ENCODE results near the gene POLR2H. TPM values are rescaled to one million over a fixed set of nuclear protein-coding genes. Genes with fewer than 3 reads are reported as not detected.

Gene POLR2H
- total RNA-seq, 1 experiment from 2014 or later, result 156 TPM

GRCh38 chr3:184380185-184380626 is 18.7 kb downstream of the POLR2H start:
- peaks cover 12% of the 10 kb centered on the region for H3K27me3 ChIP-seq (ENCODE audit: control insufficient read depth, insufficient read depth, low read length)
- ChIA-PET CTCF (no interaction called here), POLR2A (no interaction called here)
- no peaks in the 10 kb centered on the region for H3K4me1 ChIP-seq (ENCODE audit: control insufficient read depth, insufficient read depth, low read length)
- DNase-seq (ENCODE audit: low read depth, low spot score) (no peak), ATAC-seq (peak; percentile 56)
- H3K36me3 ChIP-seq (ENCODE audit: control insufficient read depth, insufficient read depth, low read length), result no peaks in the 10 kb centered on the region
- intact Hi-C loops (cut with micrococcal nuclease; ENCODE audit: unreplicated experiment) (no loop called here), in situ Hi-C loops (cut with HindIII; ENCODE audit: low pct_unique_long_range_greater_than_20kb, low sequenced_read_pairs) (no loop called here)
- H3K9me3 ChIP-seq (ENCODE audit: control insufficient read depth, insufficient read depth, low read depth, low read length), result no peaks in the 10 kb centered on the region
- no peak overlapping the region for H3K27ac ChIP-seq (ENCODE audit: low read length)
- H3K4me3 ChIP-seq (ENCODE audit: low read depth in 2 of 2, low read length in 2 of 2), result peak overlapping the region; percentile 29 to 33; a peak in 2 of 4 replicates
- BruUV-seq (replicated peaks), result no TSS peak
- TF ChIP-seq CTCF (IDR thresholded peaks at IDR 0.05) (no peak), SIN3A (IDR thresholded peaks at IDR 0.05; ENCODE audit: borderline replicate concordance, insufficient read depth, low read depth, low read length) (no peak), TCF7L2 (IDR thresholded peaks at IDR 0.05; ENCODE audit: low read depth, low read length) (no peak), REST (IDR thresholded peaks at IDR 0.05; ENCODE audit: insufficient read depth in 1 of 2, low read depth in 2 of 2, low read length in 1 of 2) (no peak), POLR2AphosphoS5 (IDR thresholded peaks at IDR 0.05; ENCODE audit: low read depth, low read length) (no peak)

GRCh38 chr3:184380627-184381260 is 19.2 kb downstream of the POLR2H start:
- CTCF ChIA-PET, result interaction anchor here (0.8 kb wide), 1 partner anchor 9 kb away, joined by 3 read pairs; no protein-coding TSS in a partner anchor
- in situ Hi-C loops (cut with HindIII; ENCODE audit: low pct_unique_long_range_greater_than_20kb, low sequenced_read_pairs), result no loop called here
- TF ChIP-seq TCF7L2 (IDR thresholded peaks at IDR 0.05; ENCODE audit: low read depth, low read length), result no peak
- TF ChIP-seq POLR2AphosphoS5 (IDR thresholded peaks at IDR 0.05; ENCODE audit: low read depth, low read length), result no peak
- no peak for TF ChIP-seq CTCF (IDR thresholded peaks at IDR 0.05)
- no peak for TF ChIP-seq SIN3A (IDR thresholded peaks at IDR 0.05; ENCODE audit: borderline replicate concordance, insufficient read depth, low read depth, low read length)
- TF ChIP-seq REST (IDR thresholded peaks at IDR 0.05; ENCODE audit: insufficient read depth in 1 of 2, low read depth in 2 of 2, low read length in 1 of 2), result no peak
- H3K4me3 ChIP-seq (ENCODE audit: low read depth in 2 of 2, low read length in 2 of 2), result peak overlapping the region in 1 of 2 experiments; percentile 33; a peak in 1 of 4 replicates
- no peaks in the 10 kb centered on the region for H3K4me1 ChIP-seq (ENCODE audit: control insufficient read depth, insufficient read depth, low read length)
- peak; percentile 29 for ATAC-seq
- no peak for DNase-seq (ENCODE audit: low read depth, low spot score)
- peaks cover 8% of the 10 kb centered on the region; the same call in 1 of the 2 replicates for H3K27me3 ChIP-seq (ENCODE audit: control insufficient read depth, insufficient read depth, low read length)
- intact Hi-C loops (cut with micrococcal nuclease; ENCODE audit: unreplicated experiment), result no loop called here
- H3K36me3 ChIP-seq (ENCODE audit: control insufficient read depth, insufficient read depth, low read length), result no peaks in the 10 kb centered on the region
- POLR2A ChIA-PET, result no interaction called here
- no TSS peak for BruUV-seq (replicated peaks)
- no peaks in the 10 kb centered on the region for H3K9me3 ChIP-seq (ENCODE audit: control insufficient read depth, insufficient read depth, low read depth, low read length)
- H3K27ac ChIP-seq (ENCODE audit: low read length), result no peak overlapping the region

All from Panc1 (cell line).